Neuronal stem cell (in vitro differentiated cells): Measurements from ENCODE around the gene EMC7.

Source experiments
- DNase-seq: peaks from one replicate; pipeline ENCODE4 v3.0.0-alpha.2; 2013; ENCODE audit warnings: low spot score
- H2AFZ ChIP-seq: one replicate; pipeline ENCODE4 v1.6.1; 2013; ENCODE audit warnings: mild to moderate bottlenecking, low read length, inconsistent platforms
- H2AK5ac ChIP-seq: 2 replicates; pipeline ENCODE4 v1.6.1; 2013; ENCODE audit warnings: low read depth, mild to moderate bottlenecking, inconsistent platforms, low read length, moderate library complexity, mixed read lengths
- H2BK120ac ChIP-seq: 2 replicates; pipeline ENCODE4 v1.6.1; 2013; ENCODE audit warnings: low read depth, mild to moderate bottlenecking, inconsistent platforms, low read length, moderate library complexity, mixed read lengths
- H2BK12ac ChIP-seq: one replicate; pipeline ENCODE4 v1.6.1; 2013; ENCODE audit warnings: low read length, inconsistent platforms
- H2BK15ac ChIP-seq: 2 replicates; pipeline ENCODE4 v1.6.1; 2013; ENCODE audit warnings: mild to moderate bottlenecking, low read length, inconsistent platforms, mixed read lengths
- H2BK5ac ChIP-seq: one replicate; pipeline ENCODE4 v1.6.1; 2013; ENCODE audit warnings: inconsistent platforms, mild to moderate bottlenecking, low read length, moderate library complexity
- H3K14ac ChIP-seq: one replicate; pipeline ENCODE4 v1.6.1; 2013; ENCODE audit warnings: low read length, inconsistent platforms
- H3K18ac ChIP-seq: 2 replicates; pipeline ENCODE4 v1.6.1; 2013; ENCODE audit warnings: low read length, inconsistent platforms
- H3K23ac ChIP-seq: 2 replicates; pipeline ENCODE4 v1.6.1; 2013; ENCODE audit warnings: low read depth, mild to moderate bottlenecking, mixed read lengths, low read length, inconsistent platforms; ENCODE audit not compliant: poor library complexity
- H3K27ac ChIP-seq: replicated peaks from 3 replicates; pipeline ENCODE4 v1.5.1; 2013; ENCODE audit warnings: low read length, inconsistent platforms
- H3K27me3 ChIP-seq, 3 experiments: 2 replicates each; pipeline ENCODE4 v1.6.1; 2013; ENCODE audit warnings: low read length in 3 of 3, mild to moderate bottlenecking in 2 of 3, inconsistent platforms in 1 of 3, low read depth in 1 of 3, mixed read lengths in 1 of 3, moderate library complexity in 1 of 3; ENCODE audit not compliant: control insufficient read depth in 3 of 3, insufficient read depth in 3 of 3
- H3K36me3 ChIP-seq, 2 donors: replicated peaks in 1 of 2; 2 replicates each; pipeline ENCODE4 v1.6.1; 2013; ENCODE audit warnings: low read length in 2 of 2; ENCODE audit not compliant: control insufficient read depth in 2 of 2, insufficient read depth in 2 of 2
- H3K4ac ChIP-seq: 2 replicates; pipeline ENCODE4 v1.6.1; 2013; ENCODE audit warnings: inconsistent platforms, mild to moderate bottlenecking, low read length, moderate library complexity
- H3K4me1 ChIP-seq, 2 donors: 1 replicate in 1 of 2; 2 replicates in 1 of 2; pipeline ENCODE4 v1.6.1; 2013; ENCODE audit warnings: low read length in 2 of 2, low read depth in 1 of 2; ENCODE audit not compliant: control insufficient read depth in 2 of 2, insufficient read depth in 1 of 2
- H3K4me2 ChIP-seq: one replicate; pipeline ENCODE4 v1.6.1; 2013; ENCODE audit warnings: mild to moderate bottlenecking, low read length, inconsistent platforms; ENCODE audit not compliant: insufficient read depth, poor library complexity, severe bottlenecking
- H3K4me3 ChIP-seq, 2 donors: 2 replicates each; pipeline ENCODE4 v1.5.1; 2013; ENCODE audit warnings: low read length in 2 of 2, mild to moderate bottlenecking in 2 of 2, inconsistent platforms in 1 of 2, moderate library complexity in 1 of 2
- H3K79me1 ChIP-seq: one replicate; pipeline ENCODE4 v1.6.1; 2013; ENCODE audit warnings: low read depth, mild to moderate bottlenecking, inconsistent platforms, low read length, moderate library complexity
- H3K9ac ChIP-seq: one replicate; pipeline ENCODE4 v1.6.1; 2013; ENCODE audit warnings: mild to moderate bottlenecking, low read depth, low read length, inconsistent platforms; ENCODE audit not compliant: poor library complexity
- H3K9me3 ChIP-seq, 2 donors: replicated peaks in 1 of 2; 2 replicates each; pipeline versions ENCODE3 to v1.6.1; 2013; ENCODE audit warnings: low read length in 2 of 2, mild to moderate bottlenecking in 2 of 2, inconsistent platforms in 1 of 2, low read depth in 1 of 2, mixed read lengths in 1 of 2, moderate library complexity in 1 of 2; ENCODE audit not compliant: control insufficient read depth in 2 of 2, insufficient read depth in 1 of 2
- H4K8ac ChIP-seq: one replicate; pipeline ENCODE4 v1.6.1; 2013; ENCODE audit warnings: low read depth, mild to moderate bottlenecking, inconsistent platforms, low read length, moderate library complexity
- H4K91ac ChIP-seq: one replicate; pipeline ENCODE4 v1.6.1; 2013; ENCODE audit warnings: low read length, low read depth, mild to moderate bottlenecking, inconsistent platforms; ENCODE audit not compliant: poor library complexity
- WGBS, 2 donors: extraction: QIAGEN DNeasy Blood & Tissue Kit; methylation state at CpG; one replicate each; pipeline ENCODE4 v1.1.7; 2013; ENCODE audit warnings: missing lambda C conversion rate in 2 of 2, mixed read lengths in 1 of 2; ENCODE audit not compliant: insufficient read length in 2 of 2, insufficient replicate concordance in 1 of 2; ENCODE audit errors: extremely low coverage in 2 of 2; 5-methylcytosine and 5-hydroxymethylcytosine counted together

EMC7 gene

GRCh38 chr15:34043391-34043790 is 58.3 kb downstream of the EMC7 start:
- Histone ChIP-seq H3K79me1 (no peaks in the 10 kb centered on the region), H3K4ac (no peak overlapping the region), H3K27ac (no peak overlapping the region), H3K4me1 (peaks cover 0 to 4% of the 10 kb centered on the region in 2 donors), H4K91ac (no peak overlapping the region), H2BK120ac (no peak overlapping the region), H4K8ac (no peak overlapping the region), H3K18ac (no peak overlapping the region), H3K4me2 (no peak overlapping the region), H3K4me3 (no peak overlapping the region), H2AK5ac (no peak overlapping the region), H3K36me3 (no peaks in the 10 kb centered on the region), H2BK5ac (no peak overlapping the region), H2BK15ac (no peak overlapping the region), H3K9me3 (no peaks in the 10 kb centered on the region), H2AFZ (no peak overlapping the region), H2BK12ac (no peak overlapping the region), H3K14ac (no peak overlapping the region), H3K23ac (no peak overlapping the region), H3K27me3 (no peaks in the 10 kb centered on the region), H3K9ac (no peak overlapping the region)
- DNase-seq: no peak
- no CpG with 5 or more reads among the region's 1 CpG for WGBS, 2 donors

- H2AFZ ChIP-seq: no peak overlapping the region
- H2BK12ac ChIP-seq: no peak overlapping the region
- H4K91ac ChIP-seq: no peak overlapping the region
- no peaks in the 10 kb centered on the region for H3K9me3 ChIP-seq
- H3K23ac ChIP-seq: no peak overlapping the region
- no peak overlapping the region for H3K9ac ChIP-seq
- H3K4me3 ChIP-seq: peak overlapping the region in 1 of 2 donors; percentile 95
- peak overlapping the region; percentile 57 for H3K4me2 ChIP-seq
- H2AK5ac ChIP-seq: no peak overlapping the region
- no peaks in the 10 kb centered on the region for H3K27me3 ChIP-seq
- H3K27ac ChIP-seq: no peak overlapping the region
- H3K18ac ChIP-seq: no peak overlapping the region
- no peaks in the 10 kb centered on the region for H3K36me3 ChIP-seq
- no peak overlapping the region for H4K8ac ChIP-seq
- no peak overlapping the region for H2BK15ac ChIP-seq
- no peak for DNase-seq
- peaks cover 2% of the 10 kb centered on the region for H3K79me1 ChIP-seq
- no CpG with 5 or more reads among the region's 1 CpG for WGBS, 2 donors
- H3K4ac ChIP-seq: no peak overlapping the region
- H3K14ac ChIP-seq: no peak overlapping the region
- no peak overlapping the region for H2BK5ac ChIP-seq
- no peak overlapping the region for H2BK120ac ChIP-seq
- peaks cover 0 to 4% of the 10 kb centered on the region in 2 donors for H3K4me1 ChIP-seq
These were observed 61.9 kb downstream of the EMC7 start for GRCh38 chr15:34039790-34040113.

GRCh38 chr15:34038871-34039789 is 62.5 kb downstream of the EMC7 start, which contains the start of gene AVEN:
AVEN (minus strand) TSS chr15:34039204; CDS start chr15:34039046, 158 bp downstream.
- H3K4ac ChIP-seq: no peak within 1 kb of the TSS
- no peak within 1 kb of the TSS for H4K8ac ChIP-seq
- H3K14ac ChIP-seq: no peak within 1 kb of the TSS
- peak within 1 kb of the TSS; percentile 66 for H3K4me2 ChIP-seq
- no peak within 1 kb of the TSS for H2BK15ac ChIP-seq
- peak within 1 kb of the TSS; percentile 99 for H2AFZ ChIP-seq
- peak within 1 kb of the TSS; percentile 30 for H4K91ac ChIP-seq
- no peak within 1 kb of the TSS for H2AK5ac ChIP-seq
- no peak within 1 kb of the TSS for H2BK12ac ChIP-seq
- peak within 1 kb of the TSS; percentile 96 for H3K27ac ChIP-seq
- H3K4me3 ChIP-seq: peak within 1 kb of the TSS; percentile 95 to 98
- H3K9me3 ChIP-seq: no peaks in the 10 kb centered on the region
- no CpG with 5 or more reads among the region's 82 CpGs for WGBS, 2 donors
- peak within 1 kb of the TSS; percentile 98 for H3K18ac ChIP-seq
- H3K4me1 ChIP-seq: peaks cover 0 to 4% of the 10 kb centered on the region in 2 donors
- peak within 1 kb of the TSS; percentile 97 for H3K23ac ChIP-seq
- peak within 1 kb of the TSS; percentile 66 for H2BK5ac ChIP-seq
- peak; percentile 54 for DNase-seq
- H3K27me3 ChIP-seq: no peaks in the 10 kb centered on the region
- peaks cover 2% of the 10 kb centered on the region for H3K79me1 ChIP-seq
- peak within 1 kb of the TSS; percentile 100 for H2BK120ac ChIP-seq
- peak within 1 kb of the TSS; percentile 94 for H3K9ac ChIP-seq
- H3K36me3 ChIP-seq: no peaks in the 10 kb centered on the region

- no peak overlapping the region for H3K14ac ChIP-seq
- peak overlapping the region; percentile 95 to 98 for H3K4me3 ChIP-seq
- peak overlapping the region; percentile 100 for H2BK120ac ChIP-seq
- H3K4me1 ChIP-seq: peaks cover 0 to 4% of the 10 kb centered on the region in 2 donors
- H3K79me1 ChIP-seq: peaks cover 2% of the 10 kb centered on the region
- no peak overlapping the region for H4K8ac ChIP-seq
- peak overlapping the region; percentile 66 for H3K4me2 ChIP-seq
- peak overlapping the region; percentile 94 for H3K9ac ChIP-seq
- H3K18ac ChIP-seq: peak overlapping the region; percentile 98
- peak overlapping the region; percentile 97 for H3K23ac ChIP-seq
- H2BK15ac ChIP-seq: no peak overlapping the region
- no peak overlapping the region for H3K4ac ChIP-seq
- H4K91ac ChIP-seq: no peak overlapping the region
- no CpG with 5 or more reads among the region's 70 CpGs for WGBS, 2 donors
- H2AK5ac ChIP-seq: no peak overlapping the region
- H3K9me3 ChIP-seq: no peaks in the 10 kb centered on the region
- H3K27ac ChIP-seq: peak overlapping the region; percentile 96
- H2AFZ ChIP-seq: peak overlapping the region; percentile 99
- no peaks in the 10 kb centered on the region for H3K27me3 ChIP-seq
- DNase-seq: peak; percentile 64
- H2BK12ac ChIP-seq: no peak overlapping the region
- peak overlapping the region; percentile 66 for H2BK5ac ChIP-seq
- no peaks in the 10 kb centered on the region for H3K36me3 ChIP-seq
These were observed 63.4 kb downstream of the EMC7 start for GRCh38 chr15:34038023-34038870.
